SK-N-SH treated with all-trans-retinoic acid at 6 μM for 48 hours (cell line): ENCODE measurements around the gene CELF4.

ENCODE experiments used
- ATAC-seq: fragments of 200-7000 bp; cut with Tn5 transposase; 3 replicates; pipeline ENCODE4 v1.9.1; 2020; ENCODE audit warnings: mild to moderate bottlenecking, moderate library complexity
- ARNTL ChIP-seq: fragments of 450-650 bp; formaldehyde crosslinking; IDR thresholded peaks from 2 replicates; pipeline ENCODE4 v1.5.0; 2020; ENCODE audit warnings: low read depth, mild to moderate bottlenecking, moderate library complexity, borderline replicate concordance
- BACH2 ChIP-seq: fragments of 250-450 bp; sonication (Bioruptor Pico); IDR thresholded peaks from 2 replicates; pipeline ENCODE4 v1.9.0; 2021; ENCODE audit warnings: mild to moderate bottlenecking, borderline replicate concordance
- CSDC2 ChIP-seq: fragments of 250-450 bp; sonication (Bioruptor Pico); IDR thresholded peaks from 2 replicates; pipeline ENCODE4 v1.5.0; 2020; ENCODE audit warnings: mild to moderate bottlenecking, moderate library complexity
- ESRRG ChIP-seq: fragments of 250-450 bp; sonication (Bioruptor Pico); IDR thresholded peaks from 2 replicates; pipeline ENCODE4 v1.6.1; 2021; ENCODE audit warnings: mild to moderate bottlenecking
- ISL1 ChIP-seq: fragments of 250-450 bp; sonication (Bioruptor Pico); IDR thresholded peaks from 2 replicates; pipeline ENCODE4 v2.1.2; 2022; ENCODE audit warnings: mild to moderate bottlenecking, moderate library complexity
- OSR1 ChIP-seq: fragments of 250-450 bp; sonication (Bioruptor Pico); IDR thresholded peaks from 2 replicates; pipeline ENCODE4 v1.8.0; 2022; ENCODE audit warnings: moderate library complexity, mild to moderate bottlenecking, inconsistent platforms
- PPARA ChIP-seq: fragments of 250-450 bp; sonication (Bioruptor Pico); IDR thresholded peaks from 2 replicates; pipeline ENCODE4 v1.5.0; 2020; ENCODE audit warnings: mild to moderate bottlenecking, borderline replicate concordance
- RARB ChIP-seq: fragments of 250-450 bp; sonication (Bioruptor Pico); IDR thresholded peaks from 2 replicates; pipeline ENCODE4 v1.8.0; 2021; ENCODE audit warnings: mild to moderate bottlenecking, moderate library complexity
- TCF4 ChIP-seq: fragments of 250-450 bp; sonication (Bioruptor Pico); IDR thresholded peaks from 2 replicates; pipeline ENCODE4 v1.8.0; 2021; ENCODE audit warnings: mild to moderate bottlenecking, moderate library complexity, borderline replicate concordance
- ZC3H10 ChIP-seq: fragments of 250-450 bp; sonication (Bioruptor Pico); IDR thresholded peaks from 2 replicates; pipeline ENCODE4 v1.5.1; 2021; ENCODE audit warnings: mild to moderate bottlenecking, moderate library complexity
- ZFP3 ChIP-seq: fragments of 250-450 bp; sonication (Bioruptor Pico); IDR thresholded peaks from 2 replicates; pipeline ENCODE4 v1.5.0; 2020; ENCODE audit warnings: mild to moderate bottlenecking, moderate library complexity
- ZFP30 ChIP-seq: fragments of 450-650 bp; formaldehyde crosslinking; IDR thresholded peaks from 2 replicates; pipeline ENCODE4 v1.5.0; 2022; ENCODE audit warnings: mild to moderate bottlenecking, moderate library complexity
- ZNF70 ChIP-seq: fragments of 450-650 bp; formaldehyde crosslinking; IDR thresholded peaks from 2 replicates; pipeline ENCODE4 v1.5.0; 2020; ENCODE audit warnings: mild to moderate bottlenecking, moderate library complexity
- ZNF8 ChIP-seq: fragments of 450-650 bp; formaldehyde crosslinking; IDR thresholded peaks from 2 replicates; pipeline ENCODE4 v1.5.0; 2020; ENCODE audit warnings: mild to moderate bottlenecking, moderate library complexity
- TF ChIP-seq, protein P1 (sequence below): fragments of 250-450 bp; sonication (Bioruptor Pico); IDR thresholded peaks from 2 replicates; pipeline ENCODE4 v1.8.0; 2021; ENCODE audit warnings: low read depth, mild to moderate bottlenecking, moderate library complexity, borderline replicate concordance
- TF ChIP-seq, protein P2 (sequence below): fragments of 250-450 bp; sonication (Bioruptor Pico); IDR thresholded peaks from 2 replicates; pipeline ENCODE4 v1.5.0; 2020; ENCODE audit warnings: mild to moderate bottlenecking, moderate library complexity
- TF ChIP-seq, protein P3 (sequence below): fragments of 250-450 bp; sonication (Bioruptor Pico); IDR thresholded peaks from 2 replicates; pipeline ENCODE4 v1.8.0; 2020; ENCODE audit warnings: mild to moderate bottlenecking, moderate library complexity, borderline replicate concordance

CELF4 gene

DNA sequence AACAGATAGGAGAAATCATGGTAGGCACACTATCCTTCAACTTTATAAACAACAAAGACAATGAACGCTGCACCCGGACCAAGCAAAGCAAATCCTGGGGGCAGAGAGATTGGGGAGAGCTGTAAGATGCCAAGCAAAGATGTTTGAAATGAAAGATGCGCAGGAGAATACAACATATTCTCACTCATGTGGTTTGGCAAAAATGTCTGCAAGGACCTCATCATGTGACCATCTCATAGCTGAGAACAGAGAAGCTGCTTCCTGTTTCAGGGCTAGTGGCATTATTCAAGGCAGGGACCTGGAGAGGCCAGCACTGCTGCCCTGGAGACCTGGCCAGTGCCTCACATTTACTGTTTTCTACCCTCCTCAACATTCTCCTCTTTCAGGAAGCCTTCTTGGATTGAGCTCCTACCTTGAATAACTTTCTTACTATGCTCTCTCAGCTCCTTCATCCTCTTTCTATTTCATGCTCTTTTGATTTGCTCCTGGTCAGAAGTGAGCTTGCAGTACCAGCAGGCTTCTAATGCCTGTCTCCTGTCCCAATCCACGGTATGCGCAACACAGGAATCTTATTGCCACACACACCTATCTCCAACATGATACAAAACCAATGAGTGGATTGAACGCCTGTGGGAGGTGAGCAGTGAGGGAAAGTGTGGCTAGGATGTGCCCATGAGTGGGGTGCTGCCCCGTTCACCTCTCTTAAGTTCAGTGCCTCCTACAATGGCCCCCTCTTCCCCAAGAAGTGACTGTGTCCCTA lies 133.0 kb downstream of the CELF4 start (continued):
- TF ChIP-seq, protein P1, sequence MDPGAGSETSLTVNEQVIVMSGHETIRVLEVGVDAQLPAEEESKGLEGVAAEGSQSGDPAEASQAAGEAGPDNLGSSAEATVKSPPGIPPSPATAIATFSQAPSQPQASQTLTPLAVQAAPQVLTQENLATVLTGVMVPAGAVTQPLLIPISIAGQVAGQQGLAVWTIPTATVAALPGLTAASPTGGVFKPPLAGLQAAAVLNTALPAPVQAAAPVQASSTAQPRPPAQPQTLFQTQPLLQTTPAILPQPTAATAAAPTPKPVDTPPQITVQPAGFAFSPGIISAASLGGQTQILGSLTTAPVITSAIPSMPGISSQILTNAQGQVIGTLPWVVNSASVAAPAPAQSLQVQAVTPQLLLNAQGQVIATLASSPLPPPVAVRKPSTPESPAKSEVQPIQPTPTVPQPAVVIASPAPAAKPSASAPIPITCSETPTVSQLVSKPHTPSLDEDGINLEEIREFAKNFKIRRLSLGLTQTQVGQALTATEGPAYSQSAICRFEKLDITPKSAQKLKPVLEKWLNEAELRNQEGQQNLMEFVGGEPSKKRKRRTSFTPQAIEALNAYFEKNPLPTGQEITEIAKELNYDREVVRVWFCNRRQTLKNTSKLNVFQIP (CRISPR knock-in tag): no peak
- TF ChIP-seq OSR1 (CRISPR knock-in tag) (no peak), ZNF8 (CRISPR knock-in tag) (no peak)
- TF ChIP-seq, protein P2, sequence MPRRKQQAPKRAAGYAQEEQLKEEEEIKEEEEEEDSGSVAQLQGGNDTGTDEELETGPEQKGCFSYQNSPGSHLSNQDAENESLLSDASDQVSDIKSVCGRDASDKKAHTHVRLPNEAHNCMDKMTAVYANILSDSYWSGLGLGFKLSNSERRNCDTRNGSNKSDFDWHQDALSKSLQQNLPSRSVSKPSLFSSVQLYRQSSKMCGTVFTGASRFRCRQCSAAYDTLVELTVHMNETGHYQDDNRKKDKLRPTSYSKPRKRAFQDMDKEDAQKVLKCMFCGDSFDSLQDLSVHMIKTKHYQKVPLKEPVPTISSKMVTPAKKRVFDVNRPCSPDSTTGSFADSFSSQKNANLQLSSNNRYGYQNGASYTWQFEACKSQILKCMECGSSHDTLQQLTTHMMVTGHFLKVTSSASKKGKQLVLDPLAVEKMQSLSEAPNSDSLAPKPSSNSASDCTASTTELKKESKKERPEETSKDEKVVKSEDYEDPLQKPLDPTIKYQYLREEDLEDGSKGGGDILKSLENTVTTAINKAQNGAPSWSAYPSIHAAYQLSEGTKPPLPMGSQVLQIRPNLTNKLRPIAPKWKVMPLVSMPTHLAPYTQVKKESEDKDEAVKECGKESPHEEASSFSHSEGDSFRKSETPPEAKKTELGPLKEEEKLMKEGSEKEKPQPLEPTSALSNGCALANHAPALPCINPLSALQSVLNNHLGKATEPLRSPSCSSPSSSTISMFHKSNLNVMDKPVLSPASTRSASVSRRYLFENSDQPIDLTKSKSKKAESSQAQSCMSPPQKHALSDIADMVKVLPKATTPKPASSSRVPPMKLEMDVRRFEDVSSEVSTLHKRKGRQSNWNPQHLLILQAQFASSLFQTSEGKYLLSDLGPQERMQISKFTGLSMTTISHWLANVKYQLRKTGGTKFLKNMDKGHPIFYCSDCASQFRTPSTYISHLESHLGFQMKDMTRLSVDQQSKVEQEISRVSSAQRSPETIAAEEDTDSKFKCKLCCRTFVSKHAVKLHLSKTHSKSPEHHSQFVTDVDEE (CRISPR knock-in tag): no peak

DNA sequence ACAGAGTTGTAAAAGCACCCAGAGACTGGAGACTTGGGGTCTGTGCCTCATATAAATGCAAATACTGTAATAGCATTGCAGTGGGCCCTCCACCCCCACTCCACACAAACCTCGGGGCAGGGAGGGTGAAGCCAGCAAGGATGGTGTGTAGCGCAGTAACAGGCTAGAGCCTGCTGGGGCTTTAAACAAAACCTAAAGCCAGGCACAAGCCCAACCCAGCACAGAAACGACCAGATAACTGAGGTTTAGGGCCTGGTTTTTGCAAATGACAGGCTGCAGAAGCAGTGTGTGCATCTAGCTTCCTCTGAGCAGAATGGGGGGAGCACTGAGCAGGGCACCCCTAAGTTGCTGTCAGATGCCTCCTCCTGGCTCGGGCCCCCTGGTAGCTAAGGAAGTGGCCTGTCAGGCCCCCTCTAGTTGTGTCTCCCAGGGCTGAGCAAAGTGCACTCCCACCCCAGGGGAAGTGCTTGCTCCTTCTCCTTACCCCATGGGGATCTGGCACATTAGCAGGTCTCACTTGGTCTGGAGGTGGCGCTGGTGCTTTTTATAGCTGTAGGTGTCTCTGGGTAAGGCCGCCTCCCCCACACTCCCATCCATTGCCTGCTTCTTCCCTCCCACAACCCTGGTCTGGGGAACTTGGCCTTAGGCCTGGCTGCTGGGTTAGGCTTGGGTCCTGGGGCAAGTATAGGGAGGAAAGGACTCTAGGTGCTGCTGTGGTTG lies 135.1 kb downstream of the CELF4 start:
- TF ChIP-seq, protein P2 (CRISPR knock-in tag): no peak
- TF ChIP-seq TCF4 (CRISPR knock-in tag): no peak
- no peak for TF ChIP-seq ZFP3 (CRISPR knock-in tag)
- TF ChIP-seq, protein P3, sequence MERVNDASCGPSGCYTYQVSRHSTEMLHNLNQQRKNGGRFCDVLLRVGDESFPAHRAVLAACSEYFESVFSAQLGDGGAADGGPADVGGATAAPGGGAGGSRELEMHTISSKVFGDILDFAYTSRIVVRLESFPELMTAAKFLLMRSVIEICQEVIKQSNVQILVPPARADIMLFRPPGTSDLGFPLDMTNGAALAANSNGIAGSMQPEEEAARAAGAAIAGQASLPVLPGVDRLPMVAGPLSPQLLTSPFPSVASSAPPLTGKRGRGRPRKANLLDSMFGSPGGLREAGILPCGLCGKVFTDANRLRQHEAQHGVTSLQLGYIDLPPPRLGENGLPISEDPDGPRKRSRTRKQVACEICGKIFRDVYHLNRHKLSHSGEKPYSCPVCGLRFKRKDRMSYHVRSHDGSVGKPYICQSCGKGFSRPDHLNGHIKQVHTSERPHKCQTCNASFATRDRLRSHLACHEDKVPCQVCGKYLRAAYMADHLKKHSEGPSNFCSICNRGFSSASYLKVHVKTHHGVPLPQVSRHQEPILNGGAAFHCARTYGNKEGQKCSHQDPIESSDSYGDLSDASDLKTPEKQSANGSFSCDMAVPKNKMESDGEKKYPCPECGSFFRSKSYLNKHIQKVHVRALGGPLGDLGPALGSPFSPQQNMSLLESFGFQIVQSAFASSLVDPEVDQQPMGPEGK (CRISPR knock-in tag): no peak
- no peak for TF ChIP-seq ZNF8 (CRISPR knock-in tag)
- no peak for TF ChIP-seq ARNTL (CRISPR knock-in tag)
- TF ChIP-seq CSDC2: no peak
- TF ChIP-seq PPARA (CRISPR knock-in tag): no peak
- no peak for TF ChIP-seq ZFP30 (CRISPR knock-in tag)
- TF ChIP-seq ESRRG (CRISPR knock-in tag): no peak
- TF ChIP-seq ISL1 (CRISPR knock-in tag): no peak
- TF ChIP-seq RARB (CRISPR knock-in tag): no peak
- no peak for ATAC-seq

DNA sequence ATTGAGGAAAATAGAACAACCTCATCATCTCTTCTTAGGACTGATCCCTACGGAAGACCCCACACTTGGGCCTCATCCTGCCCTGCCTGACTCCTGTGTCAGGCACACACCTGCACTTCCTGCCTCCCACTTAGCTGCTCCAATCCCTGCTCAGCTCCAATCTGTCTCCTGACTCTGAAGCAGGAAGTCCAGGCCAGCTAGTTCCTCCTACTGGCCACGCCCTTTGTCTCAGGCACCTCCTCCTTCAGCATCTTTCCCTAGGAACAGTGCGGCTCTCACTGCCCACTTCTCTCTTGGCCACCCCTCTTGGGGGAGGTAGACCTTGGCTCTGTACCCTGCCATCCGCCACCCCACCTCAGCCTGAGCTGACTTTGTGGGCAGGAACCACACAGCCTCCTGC lies 135.8 kb downstream of the CELF4 start:
- TF ChIP-seq OSR1 (CRISPR knock-in tag) (no peak), ZC3H10 (CRISPR knock-in tag) (no peak), BACH2 (CRISPR knock-in tag) (no peak), ZFP30 (CRISPR knock-in tag) (no peak), ZNF70 (CRISPR knock-in tag) (no peak), ISL1 (CRISPR knock-in tag) (no peak), ESRRG (CRISPR knock-in tag) (no peak), ZNF8 (CRISPR knock-in tag) (no peak), TCF4 (CRISPR knock-in tag) (no peak)
- TF ChIP-seq, protein P3 (CRISPR knock-in tag): no peak
- TF ChIP-seq, protein P1 (CRISPR knock-in tag): no peak
- ATAC-seq: no peak
